Astrocyte of the spinal cord (primary cell): Measurements from ENCODE around the gene REP15.

Experiments used
- DNase-seq: peaks from one replicate; pipeline ENCODE4 v3.0.0; 2011; ENCODE audit warnings: low read depth, low spot score
- H3K4me3 ChIP-seq: 2 replicates; pipeline ENCODE4 v1.5.1; 2011; ENCODE audit warnings: low read depth, mild to moderate bottlenecking, low read length, moderate library complexity
- in situ Hi-C: cut with HindIII; loops from 2 replicates; pipeline ENCODE4 v1.10.0; 2017; ENCODE audit warnings: low sequenced_read_pairs
- TF ChIP-seq, protein P1 (sequence below): IDR thresholded peaks from 2 replicates; pipeline ENCODE4 v1.5.1; 2012; ENCODE audit warnings: low read depth, mild to moderate bottlenecking, low read length, inconsistent platforms

The REP15 gene

DNA sequence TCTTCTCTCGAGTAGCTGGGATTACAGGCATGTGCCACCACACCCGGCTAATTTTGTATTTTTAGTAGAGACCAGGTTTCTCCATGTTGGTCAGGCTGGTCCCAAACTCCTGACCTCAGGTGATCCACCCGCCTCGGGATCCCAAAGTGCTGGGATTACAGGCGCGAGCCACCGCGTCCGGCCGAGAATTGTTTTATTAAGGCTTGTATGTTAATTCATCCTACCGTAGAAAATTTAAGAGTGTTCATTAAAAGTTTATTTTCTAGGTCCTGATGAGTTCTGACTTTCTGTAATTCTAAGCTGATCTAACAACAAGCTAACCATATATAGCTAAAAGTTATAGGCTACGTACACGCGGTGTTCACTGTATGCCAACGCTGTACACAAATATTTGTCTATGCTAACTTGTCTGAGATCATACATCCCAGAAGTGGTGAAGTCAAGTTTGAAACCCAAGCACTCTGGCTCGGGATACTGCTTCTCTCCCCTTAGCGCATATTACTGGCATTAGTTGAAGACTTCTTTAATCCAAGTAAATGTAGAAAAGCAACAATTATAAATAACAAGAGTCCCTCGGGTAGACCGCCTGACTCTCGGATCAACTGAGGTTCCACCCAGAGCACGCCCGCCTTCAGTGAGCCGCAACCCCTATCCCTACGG lies 13.8 kb downstream of the REP15 start:
- peak overlapping the region; percentile 100 for H3K4me3 ChIP-seq
- in situ Hi-C loops, result no loop called here
- peak; percentile 72 for DNase-seq
- TF ChIP-seq, protein P1, sequence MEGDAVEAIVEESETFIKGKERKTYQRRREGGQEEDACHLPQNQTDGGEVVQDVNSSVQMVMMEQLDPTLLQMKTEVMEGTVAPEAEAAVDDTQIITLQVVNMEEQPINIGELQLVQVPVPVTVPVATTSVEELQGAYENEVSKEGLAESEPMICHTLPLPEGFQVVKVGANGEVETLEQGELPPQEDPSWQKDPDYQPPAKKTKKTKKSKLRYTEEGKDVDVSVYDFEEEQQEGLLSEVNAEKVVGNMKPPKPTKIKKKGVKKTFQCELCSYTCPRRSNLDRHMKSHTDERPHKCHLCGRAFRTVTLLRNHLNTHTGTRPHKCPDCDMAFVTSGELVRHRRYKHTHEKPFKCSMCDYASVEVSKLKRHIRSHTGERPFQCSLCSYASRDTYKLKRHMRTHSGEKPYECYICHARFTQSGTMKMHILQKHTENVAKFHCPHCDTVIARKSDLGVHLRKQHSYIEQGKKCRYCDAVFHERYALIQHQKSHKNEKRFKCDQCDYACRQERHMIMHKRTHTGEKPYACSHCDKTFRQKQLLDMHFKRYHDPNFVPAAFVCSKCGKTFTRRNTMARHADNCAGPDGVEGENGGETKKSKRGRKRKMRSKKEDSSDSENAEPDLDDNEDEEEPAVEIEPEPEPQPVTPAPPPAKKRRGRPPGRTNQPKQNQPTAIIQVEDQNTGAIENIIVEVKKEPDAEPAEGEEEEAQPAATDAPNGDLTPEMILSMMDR, result no peak

DNA sequence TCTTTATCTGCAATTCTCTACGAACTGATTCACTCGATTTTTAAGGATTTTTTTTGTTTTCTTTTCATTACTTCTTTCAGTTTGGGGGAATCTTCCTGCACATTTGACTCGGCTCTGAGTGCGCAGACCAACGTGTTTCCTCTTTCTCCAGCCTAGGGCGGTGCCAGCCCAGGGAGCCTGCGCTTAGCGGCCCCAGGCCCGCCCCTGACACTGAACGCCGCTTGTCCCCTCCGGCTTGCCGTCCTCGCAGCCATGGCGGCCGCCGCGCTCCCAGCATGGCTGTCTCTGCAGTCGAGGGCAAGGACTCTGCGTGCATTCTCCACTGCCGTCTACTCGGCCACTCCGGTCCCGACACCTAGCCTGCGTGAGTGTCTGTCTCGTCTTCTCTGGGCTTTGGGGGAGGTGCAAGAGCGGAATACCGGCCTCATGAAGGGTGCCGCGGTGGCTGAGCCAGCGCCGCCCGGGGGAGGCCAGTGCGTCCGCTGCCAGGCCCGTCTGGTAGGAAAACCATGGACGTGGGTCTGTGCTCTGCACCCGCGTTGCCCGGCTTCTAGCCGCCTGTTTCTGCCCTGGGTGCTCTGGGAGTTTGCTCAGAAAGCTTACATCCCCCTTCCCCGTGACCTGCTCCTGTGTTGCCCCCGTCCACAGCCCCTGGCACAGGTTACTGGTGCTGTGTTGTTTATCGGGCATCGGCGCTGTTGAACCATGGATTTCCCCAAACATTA lies 14.5 kb downstream of the REP15 start, which contains the start of gene MRPS35:
Gene MRPS35, plus strand, starts transcription at position 241 of the 725 bp plus-strand sequence. Its CDS starts 12 bp downstream, at position 253.
- peak within 1 kb of the TSS; percentile 100 for H3K4me3 ChIP-seq
- in situ Hi-C loops, result no loop called here
- TF ChIP-seq, protein P1, result no peak
- DNase-seq, result peak; percentile 94

DNA sequence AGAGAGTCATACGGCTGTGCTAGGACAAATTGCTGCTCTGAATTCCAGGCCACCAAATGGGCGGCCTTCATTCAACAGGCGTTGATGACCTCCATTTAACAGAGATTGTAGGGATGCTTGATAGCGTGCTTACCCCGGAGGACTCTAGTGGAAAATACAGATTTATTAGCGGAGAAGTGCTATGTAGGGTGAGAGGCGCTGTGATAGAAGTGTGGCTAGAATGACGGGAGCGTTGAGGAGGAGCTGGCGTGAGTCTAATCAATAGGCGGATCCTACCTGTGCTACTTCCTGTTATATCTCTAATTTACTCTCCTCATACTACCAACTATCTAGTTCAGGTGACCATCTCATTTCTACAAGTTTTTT lies 15.1 kb downstream of the REP15 start:
- DNase-seq, result peak; percentile 12
- in situ Hi-C loops, result no loop called here
- peak overlapping the region; percentile 100 for H3K4me3 ChIP-seq
- TF ChIP-seq, protein P1, result no peak

DNA sequence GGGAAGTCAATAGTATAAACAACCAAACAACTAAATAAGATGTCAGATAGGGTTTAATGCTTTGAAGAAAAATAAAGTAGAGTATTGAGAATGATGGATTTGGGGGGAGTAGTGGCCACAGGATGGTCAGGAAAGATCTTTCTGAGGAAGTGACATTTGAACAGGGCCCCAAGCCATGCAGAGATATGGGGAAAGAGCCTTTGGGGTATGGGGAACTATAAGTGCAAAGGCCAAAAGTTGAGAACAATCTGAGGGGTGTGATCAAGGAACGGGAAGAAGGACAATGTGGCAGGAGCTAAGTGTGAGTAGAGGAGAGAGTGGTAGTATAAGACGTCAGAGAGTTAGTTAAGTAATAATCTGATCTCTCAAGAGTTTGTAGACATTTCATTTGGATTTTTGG lies 15.7 kb downstream of the REP15 start:
- no peak overlapping the region for H3K4me3 ChIP-seq
- DNase-seq, result no peak
- in situ Hi-C loops, result no loop called here
- TF ChIP-seq, protein P1, result no peak

DNA sequence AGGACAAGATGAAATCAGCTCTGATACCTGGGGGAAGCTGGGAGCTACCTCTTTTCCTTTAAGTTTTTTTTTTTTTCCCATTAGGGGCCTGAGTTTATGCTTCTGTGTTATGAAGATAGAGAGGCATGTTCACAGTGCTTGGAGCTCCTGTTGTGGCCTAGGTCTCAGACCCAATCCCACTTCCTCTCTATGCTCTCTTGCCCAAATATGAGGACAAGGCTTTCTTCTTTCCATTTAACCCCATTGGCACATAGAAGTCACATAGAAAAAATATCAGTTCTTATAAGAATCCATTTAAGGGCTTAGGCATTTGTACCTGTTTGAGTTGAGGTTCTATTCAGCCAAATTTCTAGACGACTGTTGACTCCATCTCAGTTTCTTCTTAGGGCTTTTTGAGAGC lies 27.0 kb downstream of the REP15 start:
- TF ChIP-seq, protein P1, result no peak
- H3K4me3 ChIP-seq, result no peak overlapping the region
- in situ Hi-C loops, result no loop called here
- no peak for DNase-seq

DNA sequence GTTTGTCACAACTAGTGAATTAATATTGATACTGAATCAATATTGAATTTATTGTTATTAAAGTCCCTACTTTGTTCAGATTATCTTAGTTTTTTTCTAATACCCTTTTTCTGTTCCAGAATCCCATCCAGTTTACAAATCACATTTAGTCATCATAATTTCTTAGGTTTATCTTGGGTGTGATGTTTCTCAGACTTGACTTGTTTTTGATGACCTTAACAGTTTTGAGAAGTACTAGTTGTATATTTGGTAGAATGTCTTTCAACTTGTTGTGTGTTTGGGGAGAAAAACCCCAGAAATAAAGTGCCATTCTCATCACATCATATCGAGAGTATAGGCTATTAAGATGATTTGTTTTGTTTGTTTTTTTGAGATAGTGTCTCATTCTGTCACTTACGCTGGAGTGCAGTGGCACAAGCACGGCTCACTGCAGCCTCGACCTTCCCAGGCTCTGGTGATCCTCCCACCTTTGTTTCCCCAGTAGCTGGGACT lies 33.9 kb downstream of the REP15 start:
- TF ChIP-seq, protein P1, result no peak
- no peak for DNase-seq
- in situ Hi-C loops, result no loop called here

More for the DNA sequence above, 33.9 kb downstream of the REP15 start:
- no peak overlapping the region for H3K4me3 ChIP-seq
